K562 (cell line): ENCODE data around the gene TULP4. TPM values are rescaled to one million over a fixed set of nuclear protein-coding genes. Genes with fewer than 3 reads are reported as not detected.
A peak's percentile ranks its signal among the peaks of the same experiment; 100 is the strongest.

Experiments used
- ATAC-seq: fragments of 200-7000 bp; cut with Tn5 transposase; 3 replicates; pipeline ENCODE4 v1.9.1; 2020; ENCODE audit warnings: moderate library complexity
- BruUV-seq: library from RNA; stranded (reverse); fragments of 400-500 nt; replicated peaks from 2 replicates; lab custom pipeline; 2021; lab: Mats Ljungman, UMichigan
- CTCF ChIA-PET: fragments of 300-600 bp; formaldehyde crosslinking; extraction: SDS; loops from one replicate; lab custom pipeline; 2021; ENCODE audit warnings: low intra/inter-chr PET ratio; lab: Yijun Ruan, JAX
- POLR2A ChIA-PET: fragments of 300-600, 350-650 bp; sonication (Branson Sonifier 250); formaldehyde crosslinking; extraction: SDS; loops from one replicate; lab custom pipeline; 2021; ENCODE audit warnings: antibody characterized with exemption, inconsistent platforms; lab: Yijun Ruan, JAX
- DNase-seq, 4 experiments: peaks; one replicate each; pipeline versions ENCODE4 v3.0.0 to v3.0.0-alpha.2; 2011 to 2018; ENCODE audit warnings: low spot score in 3 of 4, mixed read lengths in 3 of 4; ENCODE audit errors: extremely low read depth in 1 of 4
- FAIRE-seq: peaks from 2 replicates; lab custom pipeline; 2011; peaks lifted over from hg19 to GRCh38; lab: Jason Lieb, UNC
- H2AFZ ChIP-seq: 2 replicates; pipeline ENCODE4 v1.6.0; 2011; ENCODE audit warnings: low read depth, low read length, control low read depth, inconsistent platforms
- H3K27ac ChIP-seq: fragments of 200-600 bp; 3 replicates; pipeline ENCODE4 v1.8.0; 2011; ENCODE audit warnings: low read depth, mild to moderate bottlenecking, control low read depth, inconsistent platforms, low read length, moderate library complexity, mixed read lengths; ENCODE audit errors: extremely low read depth
- H3K27me3 ChIP-seq, 2 experiments: fragments of 300-600 bp in 1 of 2; 2 replicates in 1 of 2; 3 replicates in 1 of 2; pipeline versions ENCODE4 v1.6.0 to v1.8.0; 2011; ENCODE audit warnings: inconsistent platforms in 2 of 2, low read length in 2 of 2, mild to moderate bottlenecking in 1 of 2, mixed read lengths in 1 of 2, moderate library complexity in 1 of 2; ENCODE audit not compliant: control insufficient read depth in 2 of 2, insufficient read depth in 2 of 2
- H3K36me3 ChIP-seq: fragments of 300-600 bp; 3 replicates; pipeline ENCODE4 v1.8.0; 2011; ENCODE audit warnings: mild to moderate bottlenecking, low read length, inconsistent platforms; ENCODE audit not compliant: control insufficient read depth, insufficient read depth
- H3K4me1 ChIP-seq, 2 experiments: fragments of 200-600 bp in 1 of 2; replicated peaks in 1 of 2; 2 replicates in 1 of 2; 3 replicates in 1 of 2; pipeline versions ENCODE4 v1.5.1 to v1.8.0; 2011; ENCODE audit warnings: inconsistent platforms in 2 of 2, low read length in 2 of 2, mild to moderate bottlenecking in 1 of 2, mixed read lengths in 1 of 2, moderate library complexity in 1 of 2; ENCODE audit not compliant: control insufficient read depth in 2 of 2, insufficient read depth in 2 of 2
- H3K4me2 ChIP-seq: 2 replicates; pipeline ENCODE4 v1.6.1; 2011; ENCODE audit warnings: low read length, control low read depth, inconsistent platforms, mixed read lengths; ENCODE audit not compliant: insufficient read depth
- H3K4me3 ChIP-seq: fragments of 200-600 bp; sonication (generic), shearing (Covaris generic); 2 replicates; pipeline ENCODE4 v1.5.1; 2016; ENCODE audit warnings: control low read depth, inconsistent platforms
- H3K79me2 ChIP-seq: fragments of 200-600 bp; 3 replicates; pipeline ENCODE4 v1.8.0; 2011; ENCODE audit warnings: low read length, inconsistent platforms; ENCODE audit not compliant: control insufficient read depth, insufficient read depth
- H3K9ac ChIP-seq, 2 experiments: 2 replicates each; pipeline versions ENCODE4 v1.6.0 to v1.6.1; 2011; ENCODE audit warnings: low read depth in 2 of 2, low read length in 2 of 2, control low read depth in 1 of 2, inconsistent platforms in 1 of 2, mild to moderate bottlenecking in 1 of 2, mixed read lengths in 1 of 2; ENCODE audit not compliant: insufficient read depth in 1 of 2
- H3K9me1 ChIP-seq: one replicate; pipeline ENCODE4 v1.6.0; 2011; ENCODE audit warnings: inconsistent platforms, mild to moderate bottlenecking, low read length, moderate library complexity; ENCODE audit not compliant: control insufficient read depth, insufficient read depth
- H3K9me3 ChIP-seq: replicated peaks from 2 replicates; pipeline ENCODE4 v1.5.1; 2011; ENCODE audit warnings: low read depth, low read length, inconsistent platforms; ENCODE audit not compliant: control insufficient read depth, insufficient read depth
- H4K20me1 ChIP-seq: replicated peaks from 2 replicates; pipeline ENCODE4 v1.6.1; 2011; ENCODE audit warnings: low read length, inconsistent platforms, mixed read lengths; ENCODE audit not compliant: control insufficient read depth, insufficient read depth
- ADNP ChIP-seq: fragments of 200-800 bp; sonication (Bioruptor generic); IDR thresholded peaks from 2 replicates; pipeline ENCODE4 v1.6.1; 2016; ENCODE audit warnings: missing genetic modification characterization, missing compliant biosample characterization
- BCOR ChIP-seq: fragments of 450-650 bp; IDR thresholded peaks from 2 replicates; pipeline ENCODE4 v1.6.1; 2016
- CREB1 ChIP-seq, 2 experiments: sonication (generic) in 1 of 2; formaldehyde crosslinking in 1 of 2; IDR thresholded peaks; 2 replicates each; pipeline versions ENCODE4 v1.6.1 to v1.8.0; 2012 to 2022; ENCODE audit warnings: inconsistent platforms in 1 of 2, mild to moderate bottlenecking in 1 of 2, missing genetic modification reagents in 1 of 2, moderate library complexity in 1 of 2
- ELF1 ChIP-seq: fragments of 200-800 bp; sonication (Bioruptor generic); IDR thresholded peaks from 2 replicates; pipeline ENCODE4 v1.6.1; 2016; ENCODE audit warnings: missing genetic modification characterization, missing compliant biosample characterization
- FOXP1 ChIP-seq: sonication (generic); formaldehyde crosslinking; IDR thresholded peaks from 2 replicates; pipeline ENCODE4 v1.8.0; 2022; ENCODE audit warnings: mild to moderate bottlenecking, missing genetic modification reagents
- HDAC2 ChIP-seq: fragments of 450-650 bp; IDR thresholded peaks from 2 replicates; pipeline ENCODE4 v1.6.1; 2016; ENCODE audit warnings: mild to moderate bottlenecking
- NONO ChIP-seq, 2 experiments: fragments of 200-400 bp in 1 of 2; fragments of 450-650 bp in 1 of 2; formaldehyde crosslinking in 1 of 2; IDR thresholded peaks; 2 replicates each; pipeline ENCODE4 v1.6.1; 2017; ENCODE audit warnings: low read depth in 2 of 2, mild to moderate bottlenecking in 2 of 2, moderate library complexity in 2 of 2, low read length in 1 of 2
- PCBP1 ChIP-seq: fragments of 200-400 bp; formaldehyde crosslinking; IDR thresholded peaks from 2 replicates; pipeline ENCODE4 v1.6.1; 2018; ENCODE audit warnings: mild to moderate bottlenecking, low read depth, low read length; ENCODE audit not compliant: poor library complexity, severe bottlenecking
- SPI1 ChIP-seq: IDR thresholded peaks from 2 replicates; pipeline ENCODE4 v1.6.1; 2011; ENCODE audit warnings: low read depth, low read length, control low read depth, borderline replicate concordance
- SRSF9 ChIP-seq: fragments of 200-400 bp; formaldehyde crosslinking; IDR thresholded peaks from 2 replicates; pipeline ENCODE4 v1.6.1; 2017; ENCODE audit warnings: low read depth, low read length, borderline replicate concordance
- WGBS: fragments of 100-300 bp; shearing (Covaris generic); methylation state at CpG from one replicate; pipeline ENCODE4 v1.1.6; 2016; ENCODE audit warnings: low coverage, mixed read lengths; ENCODE audit not compliant: insufficient coverage; ENCODE audit errors: missing lambda C conversion rate; 5-methylcytosine and 5-hydroxymethylcytosine counted together
- in situ Hi-C: fragments of 300-500 bp; cut with MboI; formaldehyde crosslinking; loops from 4 replicates; pipeline ENCODE4 v1.15.0; 2018; ENCODE audit warnings: inconsistent platforms, mixed read lengths
- intact Hi-C: fragments of 100-400 bp; cut with micrococcal nuclease; formaldehyde crosslinking; loops from 2 replicates; pipeline ENCODE4 v1.14.2; 2022
- polyA plus RNA-seq, 8 experiments: library from polyadenylated mRNA; depleted of rRNA in 4 of 8; stranded (reverse) in 5 of 8; unstranded in 3 of 8; fragments of >200 nt; fragmentation: Nextera tagmentation in 2 of 8; fragmentation: Illumina TruSeq in 1 of 8; extraction: Ambion mirVana in 2 of 8; extraction: Trizol in 1 of 8; gene quantifications; 2 replicates each; pipeline versions ENCODE4 v1.2.1 to v1.2.3, GENCODE V29; 2011 to 2014; ENCODE audit warnings: inconsistent platforms in 1 of 8, missing spikeins in 1 of 8
- total RNA-seq, 7 experiments: library from RNA; depleted of rRNA in 6 of 7; stranded (reverse); fragments of >200 nt in 6 of 7; fragmentation: Illumina TruSeq in 2 of 7; extraction: Trizol in 2 of 7; gene quantifications; 2 replicates each; pipeline versions ENCODE4 v1.2.1 to v1.2.3, GENCODE V29; 2011 to 2021; ENCODE audit warnings: low replicate concordance in 1 of 7

TULP4 gene
- total and polyA plus RNA-seq, 9 of the 15 experiments (the other 6 are each of a cell fraction or from before 2014, with no cell fraction given), result 1.2 to 50.4 (median 11.0) TPM

GRCh38 chr6:158536891-158537798, 224.9 kb downstream of the TULP4 start (continued):
- TF ChIP-seq ELF1 (tag), result 0 out of 2 replicates have a peak, but pooled peaks have one; percentile 12
- no peak for TF ChIP-seq FOXP1
- TF ChIP-seq PCBP1, result peak; percentile 70
- 0 out of 2 replicates have a peak, but pooled peaks have one; percentile 39 for TF ChIP-seq ADNP
- TF ChIP-seq BCOR, result peak; percentile 84
- TF ChIP-seq SRSF9, result no peak
- TF ChIP-seq HDAC2, result 0 out of 2 replicates have a peak, but pooled peaks have one; percentile 30
- no peak for TF ChIP-seq CREB1 (IDR thresholded peaks at IDR 0.05)
- TF ChIP-seq CREB1 (CRISPR knock-in tag; IDR thresholded peaks at IDR 0.05), result peak; percentile 19; the same call in 1 of the 2 replicates

GRCh38 chr6:158538741-158539140, 226.5 kb downstream of the TULP4 start:
- no TSS peak for BruUV-seq
- Histone ChIP-seq H3K36me3 (no peaks in the 10 kb centered on the region), H3K4me1 (peaks cover 0 to 17% of the 10 kb centered on the region in 2 experiments; a peak in 4 of 5 replicates), H4K20me1 (peaks cover 12% of the 10 kb centered on the region), H3K4me3 (no peak overlapping the region), H3K27me3 (peaks cover 51 to 63% of the 10 kb centered on the region in 2 experiments), H3K9me3 (no peaks in the 10 kb centered on the region), H3K79me2 (no peaks in the 10 kb centered on the region), H3K9ac (no peak overlapping the region), H3K9me1 (no peaks in the 10 kb centered on the region), H3K27ac (no peak overlapping the region), H2AFZ (no peak overlapping the region), H3K4me2 (no peak overlapping the region)
- 0% methylated on average over 2 of the region's 2 CpGs for WGBS
- ChIA-PET CTCF (no interaction called here), POLR2A (interaction anchor here (0.6 to 1.3 kb wide), 6 partner anchors 12 to 279 kb away, joined by 3 to 6 read pairs (median 4); no protein-coding TSS in a partner anchor)
- in situ Hi-C loops, result no loop called here
- FAIRE-seq, result peak; percentile 51
- 0 out of 2 replicates have a peak, but pooled peaks have one; percentile 8 for TF ChIP-seq SPI1
- no peak for TF ChIP-seq NONO (IDR thresholded peaks at IDR 0.05; ENCODE audit: low read depth in 2 of 2, low read length in 1 of 2)
- ATAC-seq, result no peak
- intact Hi-C loops, result no loop called here
- DNase-seq, result no peak
